Measurements from ENCODE around the gene SPDYE16.
"Not testable (repeated sequence)": the region's sequence is repeated elsewhere in the genome, so short reads cannot be mapped to it uniquely, and the experiment has no call there.

SPDYE16 gene

GRCh38 chr7:76549025-76549854 is 6.1 kb upstream of the SPDYE16 start:
- not testable (repeated sequence) for FAIRE-seq

- FAIRE-seq: not testable (repeated sequence)
These were observed 11.5 kb downstream of the SPDYE16 start for GRCh38 chr7:76531643-76532042.

GRCh38 chr7:76526183-76526582 is 16.9 kb downstream of the SPDYE16 start:
- not testable (repeated sequence) for FAIRE-seq

- not testable (repeated sequence) for FAIRE-seq
These were observed 26.2 kb downstream of the SPDYE16 start for GRCh38 chr7:76516932-76517331.

GRCh38 chr7:76515999-76516443 is 27.1 kb downstream of the SPDYE16 start:
- no peak for FAIRE-seq

GRCh38 chr7:76514926-76515771 is 27.9 kb downstream of the SPDYE16 start:
- no peak for FAIRE-seq

- FAIRE-seq: no peak
These were observed 29.0 kb downstream of the SPDYE16 start for GRCh38 chr7:76513817-76514799.

- no peak for FAIRE-seq
These were observed 29.9 kb downstream of the SPDYE16 start for GRCh38 chr7:76512941-76513816.

- FAIRE-seq: not testable (repeated sequence)
These were observed 30.9 kb downstream of the SPDYE16 start for GRCh38 chr7:76511911-76512885.

- FAIRE-seq: not testable (repeated sequence)
These were observed 31.7 kb downstream of the SPDYE16 start for GRCh38 chr7:76511200-76511910.

GRCh38 chr7:76509931-76510877 is 32.9 kb downstream of the SPDYE16 start, which contains the start of gene UPK3B:
Gene UPK3B (plus strand): TSS chr7:76510552. CDS start chr7:76510653, 101 bp downstream.
- FAIRE-seq: no peak

- no peak for FAIRE-seq
These were observed 35.2 kb downstream of the SPDYE16 start for GRCh38 chr7:76507723-76508406.

- not testable (repeated sequence) for FAIRE-seq
These were observed 36.5 kb downstream of the SPDYE16 start for GRCh38 chr7:76506643-76507042.

- no peak for FAIRE-seq
These were observed 37.0 kb downstream of the SPDYE16 start for GRCh38 chr7:76506081-76506440.

- no peak for FAIRE-seq
These were observed 37.7 kb downstream of the SPDYE16 start for GRCh38 chr7:76505168-76506080.

Data from TTC549 (cell line).